ENCODE measurements around the gene CBLL1.

Gene CBLL1, protein sequence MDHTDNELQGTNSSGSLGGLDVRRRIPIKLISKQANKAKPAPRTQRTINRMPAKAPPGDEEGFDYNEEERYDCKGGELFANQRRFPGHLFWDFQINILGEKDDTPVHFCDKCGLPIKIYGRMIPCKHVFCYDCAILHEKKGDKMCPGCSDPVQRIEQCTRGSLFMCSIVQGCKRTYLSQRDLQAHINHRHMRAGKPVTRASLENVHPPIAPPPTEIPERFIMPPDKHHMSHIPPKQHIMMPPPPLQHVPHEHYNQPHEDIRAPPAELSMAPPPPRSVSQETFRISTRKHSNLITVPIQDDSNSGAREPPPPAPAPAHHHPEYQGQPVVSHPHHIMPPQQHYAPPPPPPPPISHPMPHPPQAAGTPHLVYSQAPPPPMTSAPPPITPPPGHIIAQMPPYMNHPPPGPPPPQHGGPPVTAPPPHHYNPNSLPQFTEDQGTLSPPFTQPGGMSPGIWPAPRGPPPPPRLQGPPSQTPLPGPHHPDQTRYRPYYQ

GRCh38 chr7:107743567-107744344 lies at the start of gene CBLL1:
CBLL1 (plus strand) TSS chr7:107744142; CDS start chr7:107744164, 22 bp downstream.
- DNase-seq = peak; percentile 95

DNA sequence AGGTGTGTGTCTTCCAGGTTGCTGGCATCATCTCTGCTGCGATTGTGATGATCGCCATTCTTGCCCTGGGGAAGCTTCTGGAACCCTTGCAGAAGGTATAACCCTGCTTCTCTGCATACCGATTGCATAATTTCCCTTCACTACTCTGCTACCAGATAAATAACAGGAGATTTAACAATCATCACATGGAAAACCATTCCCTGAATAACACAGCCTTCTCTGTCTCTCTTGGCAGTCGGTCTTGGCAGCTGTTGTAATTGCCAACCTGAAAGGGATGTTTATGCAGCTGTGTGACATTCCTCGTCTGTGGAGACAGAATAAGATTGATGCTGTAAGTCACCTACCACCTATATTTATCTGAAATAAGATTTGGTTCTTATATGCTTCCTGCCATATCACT lies 49.6 kb upstream of the CBLL1 start:
- no peak for DNase-seq

GRCh38 chr7:107696330-107696946 lies 47.5 kb upstream of the CBLL1 start:
- DNase-seq = no peak

DNA sequence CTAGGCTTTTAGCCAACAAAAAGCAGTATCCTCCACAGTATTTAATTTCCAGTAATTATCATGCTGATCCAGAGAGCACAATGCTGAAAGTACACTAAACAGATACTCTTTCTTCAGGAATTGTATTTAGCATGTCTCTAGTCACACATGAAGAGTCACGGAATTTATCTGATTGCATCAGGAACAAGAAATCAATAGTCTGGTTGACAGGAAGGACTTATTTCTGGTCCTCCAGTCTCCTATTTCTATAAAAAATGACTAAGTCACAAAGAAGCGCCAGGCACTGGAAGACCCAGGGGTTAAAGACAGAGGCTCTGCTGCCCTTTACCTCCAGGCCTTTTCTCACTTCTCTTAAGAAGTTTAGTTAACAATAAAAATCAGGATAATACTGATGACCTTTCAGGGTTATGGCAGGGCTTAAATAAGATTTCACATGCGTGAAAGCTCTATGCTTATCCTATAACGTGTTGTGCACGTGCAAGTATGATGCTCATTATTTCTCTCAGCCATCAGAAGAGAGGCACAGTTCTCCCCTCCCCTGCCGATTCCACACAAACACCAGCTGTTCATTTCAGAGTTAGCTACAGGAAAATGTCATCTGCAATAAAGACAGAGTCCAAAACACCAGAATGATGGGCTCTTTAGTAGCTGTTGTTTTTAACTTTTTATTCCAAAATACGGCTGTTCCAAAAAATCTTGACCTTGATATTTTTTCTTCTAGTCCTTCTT lies 46.5 kb upstream of the CBLL1 start:
- no peak for DNase-seq

DNA sequence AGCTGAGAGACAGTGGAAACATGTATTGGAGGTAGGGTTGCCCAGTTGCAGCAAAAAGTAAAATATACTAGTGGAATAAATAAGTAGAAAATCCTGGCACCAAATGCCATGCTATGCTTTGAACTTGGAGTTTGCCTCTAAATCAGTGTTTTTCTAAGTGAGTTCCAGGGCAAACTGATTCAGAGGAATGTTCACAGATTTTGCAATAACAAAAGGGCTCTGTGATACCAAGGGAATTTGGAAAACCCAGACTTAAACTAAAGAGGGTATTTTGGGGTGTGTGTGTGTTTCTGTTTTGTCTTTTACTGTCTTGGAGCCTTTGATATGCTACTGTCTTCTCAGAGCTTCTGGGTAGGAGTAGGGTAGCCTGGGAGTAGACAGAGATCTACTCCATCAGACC lies 43.4 kb upstream of the CBLL1 start:
- no peak for DNase-seq

DNA sequence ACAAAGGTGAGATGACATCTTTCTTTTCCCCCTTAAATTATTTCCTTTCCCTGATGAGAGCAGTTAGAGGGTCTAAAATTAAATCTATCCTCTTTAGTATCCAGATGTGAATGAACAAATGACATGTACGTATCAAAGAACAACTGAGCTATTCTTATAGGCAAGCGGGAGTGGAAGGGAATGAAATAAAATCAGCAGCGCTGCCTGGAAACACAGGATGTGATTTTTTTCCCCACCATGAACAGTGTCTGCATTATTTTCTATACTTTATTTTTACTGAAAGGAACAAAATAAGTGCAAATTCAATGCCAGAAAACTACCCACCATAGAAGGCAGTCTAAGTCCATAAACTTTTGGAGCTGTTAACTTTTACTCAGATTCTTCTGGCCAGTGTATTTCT lies 42.8 kb upstream of the CBLL1 start:
- no peak for DNase-seq

- no peak for DNase-seq
Measured at GRCh38 chr7:107703219-107703618, 40.7 kb upstream of the CBLL1 start.

DNA sequence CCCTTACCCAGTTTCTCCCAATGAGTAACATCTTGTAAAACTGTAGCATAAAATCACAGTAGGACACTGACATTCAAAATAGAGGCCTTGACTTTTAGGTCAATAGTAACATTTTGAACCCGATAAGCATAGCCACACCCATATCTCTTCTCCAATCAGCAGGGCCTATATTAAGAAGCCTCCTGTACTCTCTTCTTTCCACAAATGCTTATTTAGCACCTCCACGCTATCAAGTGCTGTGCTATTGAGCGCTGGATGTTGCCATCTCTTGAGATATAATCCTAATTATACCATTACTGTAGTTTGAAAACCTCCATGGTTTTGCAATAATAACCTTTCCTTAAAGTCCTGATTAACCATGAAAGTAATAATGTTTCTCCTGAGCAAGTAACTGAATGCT lies 40.1 kb upstream of the CBLL1 start:
- DNase-seq = no peak

- DNase-seq = no peak
Measured at GRCh38 chr7:107708956-107709355, 35.0 kb upstream of the CBLL1 start.

- no peak for DNase-seq
Measured at GRCh38 chr7:107711301-107711700, 32.6 kb upstream of the CBLL1 start.

DNA sequence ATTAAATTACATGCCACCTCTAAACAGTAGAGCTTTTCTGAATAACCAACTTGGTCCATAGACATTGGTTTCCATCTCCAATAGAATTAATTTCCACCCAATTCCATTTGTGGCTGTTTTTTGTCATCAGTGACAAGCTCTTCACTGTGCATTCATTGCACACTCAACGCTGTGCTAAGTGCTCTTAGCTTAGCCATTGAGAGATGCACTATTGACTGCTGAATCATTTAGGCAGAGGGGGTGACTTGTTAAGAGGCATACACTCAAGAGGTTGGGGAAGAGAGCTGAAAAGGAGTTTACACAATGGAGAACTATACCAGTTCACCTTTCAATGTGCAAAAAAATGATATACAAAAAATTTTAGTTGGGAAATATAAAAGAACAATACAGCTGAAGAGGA lies 31.9 kb upstream of the CBLL1 start:
- no peak for DNase-seq

DNA sequence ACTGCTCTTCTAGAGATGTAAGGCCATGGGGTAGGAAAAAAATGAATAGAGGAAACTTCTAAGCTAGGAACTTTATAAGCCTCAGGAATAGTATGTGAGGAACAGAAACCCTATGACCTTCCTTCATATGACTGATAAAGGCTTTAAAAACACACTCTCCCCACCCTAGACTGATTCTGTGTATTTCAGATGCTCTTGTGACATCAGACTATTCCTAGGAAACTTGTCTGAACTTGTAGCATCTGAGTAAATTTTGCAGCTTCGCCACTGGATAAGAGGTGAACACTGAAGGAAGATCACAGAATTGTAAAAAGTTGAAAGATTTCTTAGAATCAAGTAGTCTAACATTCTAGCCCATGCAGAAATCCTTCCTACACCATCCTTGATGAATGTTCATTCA lies 31.0 kb upstream of the CBLL1 start:
- no peak for DNase-seq

- DNase-seq = no peak
Measured at GRCh38 chr7:107715531-107715930, 28.4 kb upstream of the CBLL1 start.

GRCh38 chr7:107718456-107719193 lies 25.3 kb upstream of the CBLL1 start:
- no peak for DNase-seq

GRCh38 chr7:107721286-107721685 lies 22.7 kb upstream of the CBLL1 start:
- no peak for DNase-seq

DNA sequence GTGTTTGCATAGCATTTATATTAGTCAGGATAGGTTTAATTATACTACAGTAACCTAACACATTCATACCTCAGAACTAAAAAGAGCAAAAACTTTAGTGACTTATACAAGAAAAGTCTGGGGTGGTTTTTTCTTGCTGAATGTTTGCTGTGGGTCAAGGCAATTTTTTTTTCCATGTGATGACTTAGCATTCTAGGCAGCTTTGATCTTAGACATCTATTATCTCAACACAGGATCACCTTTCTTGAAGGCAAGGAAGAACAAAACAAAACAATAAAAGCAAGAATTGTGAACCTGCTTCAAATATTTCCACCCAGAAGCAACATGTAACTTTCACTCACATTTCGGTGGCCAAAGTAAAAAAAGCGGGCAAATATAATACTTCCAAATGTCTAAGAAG lies 20.7 kb upstream of the CBLL1 start:
- no peak for DNase-seq

GRCh38 chr7:107725138-107725740 lies 18.7 kb upstream of the CBLL1 start:
- peak; percentile 61 for DNase-seq

GRCh38 chr7:107726356-107727130 lies 17.4 kb upstream of the CBLL1 start:
- no peak for DNase-seq

GRCh38 chr7:107728276-107728675 lies 15.7 kb upstream of the CBLL1 start:
- no peak for DNase-seq

DNA sequence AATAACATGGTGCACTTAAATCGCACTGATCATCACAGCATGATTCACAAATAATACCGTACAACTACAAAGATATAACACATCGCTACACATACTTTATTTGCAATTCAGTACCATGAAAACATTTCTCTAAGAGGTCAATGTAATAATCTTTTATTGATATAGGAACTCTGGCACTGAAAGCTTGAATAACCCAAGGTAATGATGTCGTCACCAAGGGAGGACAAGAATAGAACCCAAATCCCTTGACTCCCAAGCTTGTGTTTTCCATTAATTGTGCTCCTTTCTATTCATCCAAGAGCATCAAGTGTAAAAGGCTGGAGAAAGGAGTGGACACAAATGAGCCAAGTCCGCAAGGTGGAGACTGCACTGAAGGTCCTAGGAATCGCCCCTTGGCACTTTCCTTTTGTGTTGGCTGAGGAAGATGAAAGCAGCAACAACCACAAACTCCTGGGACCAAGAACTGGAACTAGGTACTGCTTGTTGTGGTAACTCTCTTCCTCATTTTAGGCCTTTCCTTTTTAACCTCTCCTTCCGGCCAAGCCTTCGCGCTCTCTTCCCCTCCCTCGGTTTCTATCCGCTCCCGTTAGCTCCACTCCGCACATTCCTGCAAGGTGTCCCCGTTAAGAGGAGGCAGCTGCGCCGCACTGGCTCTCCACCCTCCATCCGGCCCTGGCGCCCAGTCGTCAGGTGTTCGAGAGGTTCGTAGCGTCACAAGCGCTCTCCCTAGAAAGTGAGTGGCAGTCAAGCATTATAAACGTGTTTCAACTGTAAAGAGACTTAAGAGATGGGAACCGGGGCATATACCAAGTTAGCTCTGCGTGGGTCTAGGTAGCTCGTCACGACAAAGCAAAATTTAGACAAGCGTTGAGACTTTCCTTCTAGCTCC lies 1.0 kb upstream of the CBLL1 start:
- DNase-seq = peak; percentile 88

Measured in OCI-M1 (cell line).